Esophagus squamous epithelium (tissue), 4 donors: ENCODE data around the gene GIGYF2.

Source experiments
- CTCF ChIP-seq, 6 experiments: fragments of 450-650 bp in 4 of 6; fragments of 200-600 bp in 2 of 6; sonication (generic) in 2 of 6; IDR thresholded peaks; one replicate each; pipeline ENCODE4 v1.5.1; 2016 to 2019; ENCODE audit warnings: antibody characterized with exemption in 6 of 6, mild to moderate bottlenecking in 4 of 6, moderate library complexity in 4 of 6
- POLR2A ChIP-seq, 4 donors: fragments of 450-650 bp; IDR thresholded peaks; one replicate each; pipeline ENCODE4 v1.6.1; 2017; ENCODE audit warnings: antibody characterized with exemption in 4 of 4, mild to moderate bottlenecking in 4 of 4, moderate library complexity in 3 of 4

GRCh38 chr2:232787806-232788205 is 90.7 kb downstream of the GIGYF2 start:
- TF ChIP-seq POLR2A (IDR thresholded peaks at IDR 0.05) (no peak), CTCF (IDR thresholded peaks at IDR 0.05) (no peak)
